ENCODE measurements around the gene IFI27L1. TPM values are rescaled to one million over a fixed set of nuclear protein-coding genes. Genes with fewer than 3 reads are reported as not detected.

Gene IFI27L1
- total and polyA plus RNA-seq, 2 donors (not counting 1 experiment from before 2014, with no cell fraction given), result 6.5 to 6.7 TPM

- H3K27ac Mint-ChIP-seq, result no peak overlapping the region
- WGBS (ENCODE audit: insufficient coverage), result 96% methylated on average over 8 of the region's 13 CpGs
Observed at GRCh38 chr14:94043111-94043755, 37.9 kb upstream of the IFI27L1 start.

More at GRCh38 chr14:94043111-94043755, 37.9 kb upstream of the IFI27L1 start:
- Mint-ChIP-seq H3K4me3 (no peak overlapping the region), H3K9me3 (ENCODE audit: insufficient read depth) (no peaks in the 10 kb centered on the region), H3K4me1 (no peaks in the 10 kb centered on the region), H3K27me3 (no peaks in the 10 kb centered on the region)
- H3K36me3 ChIP-seq (replicated peaks in 1 of 2; ENCODE audit: control extremely low read depth in 1 of 2, control insufficient read depth in 1 of 2, extremely low read depth in 1 of 2, insufficient read depth in 2 of 2, low read length in 1 of 2), result peaks cover 0 to 30% of the 10 kb centered on the region in 2 experiments
- no peaks in the 10 kb centered on the region for H3K4me1 ChIP-seq (ENCODE audit: control insufficient read depth in 2 of 2, insufficient read depth in 2 of 2, low read length in 2 of 2)
- ChIA-PET CTCF (no interaction called here), POLR2A (no interaction called here)
- no peak for TF ChIP-seq CTCF (IDR thresholded peaks at IDR 0.05)
- TF ChIP-seq EZH2 (IDR thresholded peaks at IDR 0.05; ENCODE audit: borderline replicate concordance, insufficient read depth, low read depth, low read length, poor library complexity, severe bottlenecking), result no peak
- H3K27me3 ChIP-seq (replicated peaks in 1 of 4; ENCODE audit: control extremely low read depth in 1 of 4, control insufficient read depth in 3 of 4, insufficient read depth in 4 of 4, low read length in 3 of 4), result no peaks in the 10 kb centered on the region
- ATAC-seq (ENCODE audit: low read depth), result no peak
- no peak overlapping the region for H3K4me2 ChIP-seq (replicated peaks; ENCODE audit: low read depth, low read length, poor library complexity, severe bottlenecking)
- H3K79me2 ChIP-seq (ENCODE audit: control insufficient read depth, insufficient read depth, low read length), result no peaks in the 10 kb centered on the region
- H3K9me3 ChIP-seq (ENCODE audit: control extremely low read depth in 1 of 3, control insufficient read depth in 2 of 3, insufficient read depth in 1 of 3, low read length in 2 of 3), result no peaks in the 10 kb centered on the region
- no peak overlapping the region for H3K9ac ChIP-seq (ENCODE audit: low read length)
- H4K20me1 ChIP-seq (ENCODE audit: control insufficient read depth, insufficient read depth, low read length, poor library complexity, severe bottlenecking), result no peaks in the 10 kb centered on the region
- intact Hi-C loops (cut with micrococcal nuclease), result no loop called here
- no peak overlapping the region for H3K4me3 ChIP-seq (ENCODE audit: control extremely low read depth in 1 of 5, extremely low read depth in 1 of 5, insufficient read depth in 1 of 5, low read depth in 2 of 5, low read length in 4 of 5)
- H2AFZ ChIP-seq (ENCODE audit: insufficient read depth, low read depth, low read length, poor library complexity, severe bottlenecking), result no peak overlapping the region
- DNase-seq, result no peak
- no peak overlapping the region for H3K27ac ChIP-seq (ENCODE audit: low read length in 2 of 2)

Measured in B cell (primary cell).